HCT116 (cell line): ENCODE data around the gene DLX4.

Experiments used
- CTCF ChIP-seq, 3 experiments: fragments of 200-600 bp in 1 of 3; sonication (generic) in 1 of 3; IDR thresholded peaks in 2 of 3; conservative IDR thresholded peaks in 1 of 3; 2 replicates each; pipeline ENCODE4 v1.5.1; 2012 to 2017; ENCODE audit warnings: low read depth in 2 of 3, low read length in 2 of 3, antibody characterized with exemption in 1 of 3, borderline replicate concordance in 1 of 3, control low read depth in 1 of 3, mild to moderate bottlenecking in 1 of 3, mixed read lengths in 1 of 3, mixed run types in 1 of 3, moderate library complexity in 1 of 3; ENCODE audit not compliant: insufficient read depth in 1 of 3
- POLR2AphosphoS5 ChIP-seq: IDR thresholded peaks from 2 replicates; pipeline ENCODE4 v1.6.1; 2011; ENCODE audit warnings: mild to moderate bottlenecking, low read depth, low read length, moderate library complexity

GRCh38 chr17:49987290-49987585, 18.2 kb downstream of the DLX4 start:
- TF ChIP-seq POLR2AphosphoS5 (no peak), CTCF (IDR thresholded peaks at IDR 0.05 in 2 of 3, conservative IDR thresholded peaks at IDR 0.05 in 1 of 3; ENCODE audit: borderline replicate concordance in 1 of 3, insufficient read depth in 1 of 3, low read depth in 2 of 3, low read length in 2 of 3) (no peak)
